IMR-90 (cell line): ENCODE results near the gene NXPH4. TPM values are rescaled to one million over a fixed set of nuclear protein-coding genes. Genes with fewer than 3 reads are reported as not detected.

Experiments
- ATAC-seq: fragments of 200-7000 bp; cut with Tn5 transposase; 2 replicates; pipeline ENCODE4 v1.9.1; 2020; ENCODE audit warnings: low read depth, mild to moderate bottlenecking, moderate library complexity
- BruUV-seq: library from RNA; stranded (reverse); fragments of 400-500 nt; replicated peaks from 2 replicates; lab custom pipeline; 2021; lab: Mats Ljungman, UMichigan
- CTCF ChIA-PET: fragments of 300-600 bp; formaldehyde crosslinking; extraction: SDS; loops from one replicate; lab custom pipeline; 2021; ENCODE audit warnings: antibody characterized with exemption; lab: Yijun Ruan, JAX
- POLR2A ChIA-PET: fragments of 300-600 bp; sonication (Branson Sonifier 250); formaldehyde crosslinking; loops from one replicate; lab custom pipeline; 2022; ENCODE audit warnings: antibody characterized with exemption; ENCODE audit not compliant: unreplicated experiment; lab: Charles Lee
- DNase-seq: peaks from one replicate; pipeline ENCODE4 v3.0.0; 2013
- H2AFZ ChIP-seq: replicated peaks from 2 replicates; pipeline ENCODE3; 2013; ENCODE audit warnings: low read length, mild to moderate bottlenecking; ENCODE audit not compliant: poor library complexity
- H2AK5ac ChIP-seq: 2 replicates; pipeline ENCODE4 v1.6.1; 2013; ENCODE audit warnings: low read depth, low read length, inconsistent platforms
- H2AK9ac ChIP-seq: replicated peaks from 2 replicates; pipeline ENCODE3; 2013; ENCODE audit warnings: mild to moderate bottlenecking, low read depth, low read length, moderate library complexity; ENCODE audit not compliant: poor library complexity
- H2BK120ac ChIP-seq: 2 replicates; pipeline ENCODE4 v1.6.1; 2013; ENCODE audit warnings: low read depth, low read length, inconsistent platforms
- H2BK15ac ChIP-seq: 3 replicates; pipeline ENCODE4 v1.6.1; 2013; ENCODE audit warnings: low read depth, low read length, inconsistent platforms
- H2BK20ac ChIP-seq: 2 replicates; pipeline ENCODE4 v1.6.1; 2013; ENCODE audit warnings: low read depth, mild to moderate bottlenecking, inconsistent platforms, low read length, moderate library complexity
- H2BK5ac ChIP-seq: 2 replicates; pipeline ENCODE4 v1.6.1; 2013; ENCODE audit warnings: mild to moderate bottlenecking, low read depth, low read length, inconsistent platforms; ENCODE audit not compliant: poor library complexity, severe bottlenecking
- H3K14ac ChIP-seq: replicated peaks from 2 replicates; pipeline ENCODE4 v1.6.1; 2013; ENCODE audit warnings: low read depth, low read length, inconsistent platforms
- H3K18ac ChIP-seq: 2 replicates; pipeline ENCODE4 v1.6.1; 2013; ENCODE audit warnings: low read depth, low read length, control low read depth
- H3K23ac ChIP-seq: 2 replicates; pipeline ENCODE4 v1.6.1; 2013; ENCODE audit warnings: low read depth, low read length, inconsistent platforms
- H3K27ac ChIP-seq: 2 replicates; pipeline ENCODE4 v1.5.1; 2013; ENCODE audit warnings: mild to moderate bottlenecking, control low read depth, low read length; ENCODE audit not compliant: insufficient read depth
- H3K27me3 ChIP-seq: 2 replicates; pipeline ENCODE4 v1.6.1; 2013; ENCODE audit warnings: low read length; ENCODE audit not compliant: control insufficient read depth, insufficient read depth
- H3K36me3 ChIP-seq: 2 replicates; pipeline ENCODE4 v1.6.1; 2013; ENCODE audit warnings: low read length, mixed read lengths; ENCODE audit not compliant: control insufficient read depth, insufficient read depth
- H3K4ac ChIP-seq: 2 replicates; pipeline ENCODE4 v1.6.1; 2013; ENCODE audit warnings: low read depth, low read length, inconsistent platforms
- H3K4me1 ChIP-seq: 2 replicates; pipeline ENCODE4 v1.6.1; 2013; ENCODE audit warnings: low read length, mixed read lengths; ENCODE audit not compliant: control insufficient read depth, insufficient read depth
- H3K4me2 ChIP-seq: 2 replicates; pipeline ENCODE4 v1.6.1; 2013; ENCODE audit warnings: low read depth, mild to moderate bottlenecking, control low read depth, low read length, moderate library complexity
- H3K4me3 ChIP-seq: 2 replicates; pipeline ENCODE4 v1.5.1; 2013; ENCODE audit warnings: low read depth, mild to moderate bottlenecking, control low read depth, low read length, moderate library complexity; ENCODE audit not compliant: insufficient read depth
- H3K56ac ChIP-seq: 2 replicates; pipeline ENCODE4 v1.6.1; 2013; ENCODE audit warnings: low read length, inconsistent platforms; ENCODE audit not compliant: insufficient read depth; ENCODE audit errors: extremely low read depth
- H3K79me1 ChIP-seq, 2 experiments: 2 replicates each; pipeline ENCODE4 v1.6.1; 2013; ENCODE audit warnings: low read length in 2 of 2, inconsistent platforms in 1 of 2, low read depth in 1 of 2
- H3K9ac ChIP-seq: 2 replicates; pipeline ENCODE4 v1.6.1; 2013; ENCODE audit warnings: low read depth, low read length, control low read depth
- H3K9me1 ChIP-seq: 2 replicates; pipeline ENCODE4 v1.6.1; 2013; ENCODE audit warnings: low read length, inconsistent platforms; ENCODE audit not compliant: insufficient read depth
- H3K9me3 ChIP-seq: 2 replicates; pipeline ENCODE4 v1.6.1; 2013; ENCODE audit warnings: low read length; ENCODE audit not compliant: control insufficient read depth, insufficient read depth
- H4K20me1 ChIP-seq: 2 replicates; pipeline ENCODE4 v1.6.1; 2013; ENCODE audit warnings: low read length, inconsistent platforms; ENCODE audit not compliant: insufficient read depth
- H4K5ac ChIP-seq: 2 replicates; pipeline ENCODE4 v1.6.1; 2013; ENCODE audit warnings: mild to moderate bottlenecking, low read depth, low read length, control low read depth
- H4K8ac ChIP-seq, 2 experiments: 2 replicates each; pipeline ENCODE4 v1.6.1; 2013; ENCODE audit warnings: low read depth in 2 of 2, low read length in 2 of 2, control low read depth in 1 of 2, inconsistent platforms in 1 of 2
- H4K91ac ChIP-seq: 2 replicates; pipeline ENCODE4 v1.6.1; 2013; ENCODE audit warnings: low read depth, low read length, inconsistent platforms; ENCODE audit not compliant: insufficient read depth
- BHLHE40 ChIP-seq: fragments of 150-350 bp; IDR thresholded peaks from 2 replicates; pipeline ENCODE4 v1.6.1; 2016; ENCODE audit warnings: mild to moderate bottlenecking, low read depth, low read length
- CEBPB ChIP-seq: IDR thresholded peaks from 2 replicates; pipeline ENCODE4 v1.6.1; 2012; ENCODE audit warnings: low read depth, low read length, improper control_type of control experiment
- CTCF ChIP-seq: conservative IDR thresholded peaks from 2 replicates; pipeline ENCODE4 v1.5.1; 2012; ENCODE audit warnings: mild to moderate bottlenecking, low read depth, low read length, improper control_type of control experiment
- MXI1 ChIP-seq: IDR thresholded peaks from 2 replicates; pipeline ENCODE4 v1.6.1; 2012; ENCODE audit warnings: low read depth, mild to moderate bottlenecking, low read length, moderate library complexity, borderline replicate concordance
- SMC3 ChIP-seq: fragments of 150-350 bp; IDR thresholded peaks from 2 replicates; pipeline ENCODE4 v1.6.1; 2016; ENCODE audit warnings: low read depth, mild to moderate bottlenecking, antibody characterized with exemption, low read length, moderate library complexity
- WGBS, 2 experiments: methylation state at CpG; one replicate each; pipeline versions ENCODE4 v1.1.5 to v1.1.7; 2013; ENCODE audit warnings: missing lambda C conversion rate in 2 of 2; ENCODE audit not compliant: insufficient read length in 1 of 2; ENCODE audit errors: extremely low coverage in 2 of 2; 5-methylcytosine and 5-hydroxymethylcytosine counted together
- dilution Hi-C: fragments of 300-500 bp; cut with HindIII; formaldehyde crosslinking; loops from one replicate; pipeline ENCODE4 v1.14.3; 2018; ENCODE audit warnings: low sequenced_read_pairs; ENCODE audit not compliant: unreplicated experiment
- in situ Hi-C: fragments of 300-500 bp; cut with MboI; formaldehyde crosslinking; loops from 3 replicates; pipeline ENCODE4 v1.14.3; 2019; ENCODE audit warnings: low sequenced_read_pairs, inconsistent platforms, mixed read lengths
- intact Hi-C: fragments of 100-400 bp; cut with micrococcal nuclease; formaldehyde crosslinking; loops from 2 replicates; pipeline ENCODE4 v1.10.0; 2022
- polyA plus RNA-seq, 3 experiments: library from polyadenylated mRNA; depleted of rRNA; stranded (reverse); fragments of >200 nt; gene quantifications; 2 replicates each; pipeline ENCODE4 v1.2.3, GENCODE V29; 2012; ENCODE audit warnings: low replicate concordance in 1 of 3
- total RNA-seq: library from RNA; depleted of rRNA; stranded (reverse); fragments of >200 nt; gene quantifications from 2 replicates; pipeline ENCODE4 v1.2.3, GENCODE V29; 2012

NXPH4 gene
- total and polyA plus RNA-seq, 2 of the 4 experiments (the other 2 are of a cell fraction), result 0.36 to 3.8 TPM

- Histone ChIP-seq H2BK5ac (no peak overlapping the region), H3K9me1 (no peaks in the 10 kb centered on the region), H2AFZ (no peak overlapping the region), H4K8ac (no peak overlapping the region), H2AK9ac (no peak overlapping the region), H2BK20ac (no peak overlapping the region), H3K36me3 (peaks cover 100% of the 10 kb centered on the region), H2AK5ac (no peak overlapping the region), H3K4me3 (no peak overlapping the region), H3K9ac (no peak overlapping the region), H3K23ac (no peak overlapping the region), H3K9me3 (no peaks in the 10 kb centered on the region), H4K91ac (no peak overlapping the region), H3K79me1 (peaks cover 0 to 8% of the 10 kb centered on the region in 2 experiments; a peak in 3 of 4 replicates), H3K4me2 (no peak overlapping the region), H3K14ac (no peak overlapping the region), H3K4me1 (no peaks in the 10 kb centered on the region), H3K27ac (no peak overlapping the region), H3K27me3 (no peaks in the 10 kb centered on the region), H2BK15ac (no peak overlapping the region), H3K56ac (no peak overlapping the region), H3K18ac (no peak overlapping the region), H4K20me1 (peaks cover 3% of the 10 kb centered on the region; the same call in 1 of the 2 replicates), H3K4ac (no peak overlapping the region), H4K5ac (no peak overlapping the region), H2BK120ac (no peak overlapping the region)
- in situ Hi-C loops, result no loop called here
- intact Hi-C loops, result no loop called here
- ChIA-PET CTCF (no interaction called here), POLR2A (no interaction called here)
- TF ChIP-seq CTCF (no peak), SMC3 (no peak), MXI1 (no peak), CEBPB (no peak), BHLHE40 (no peak)
- no TSS peak for BruUV-seq
- dilution Hi-C loops, result no loop called here
- ATAC-seq (no peak), DNase-seq (no peak)
- 94% methylated on average over 5 of the region's 15 CpGs; no CpG with 5 or more reads in 1 of the 2 experiments for WGBS, 2 experiments
These were observed 16.1 kb upstream of the NXPH4 start for GRCh38 chr12:57200497-57200896.
